NCI-H226 (cell line): ENCODE data around the gene KIAA1671.
"Not testable (repeated sequence)": the region's sequence is repeated elsewhere in the genome, so short reads cannot be mapped to it uniquely, and the experiment has no call there.

ENCODE experiments used
- DNase-seq: peaks from one replicate; pipeline ENCODE4 v3.0.0-alpha.2; 2015

The KIAA1671 gene

GRCh38 chr22:25207553-25208157 lies 255.1 kb downstream of the KIAA1671 start:
- DNase-seq, result no peak

DNA sequence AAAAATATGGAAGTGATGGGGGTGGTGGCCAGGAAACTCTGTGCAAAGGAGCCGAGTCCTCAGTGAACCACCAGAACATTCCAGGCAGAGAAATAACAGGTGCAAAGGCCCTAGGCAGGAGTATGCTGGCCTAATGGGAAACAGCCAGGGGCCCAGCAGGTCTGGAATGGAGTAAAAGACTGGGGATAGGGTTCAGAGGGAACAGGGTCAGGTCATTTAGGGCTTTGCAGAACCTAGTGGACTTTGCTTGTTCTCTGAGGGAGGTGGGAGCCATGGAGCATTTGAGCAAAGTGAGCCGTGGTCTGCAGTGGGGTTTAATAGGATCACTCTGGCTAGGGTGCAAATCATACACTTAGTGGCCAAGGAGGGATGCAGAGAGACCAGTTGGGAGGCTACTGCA lies 255.8 kb downstream of the KIAA1671 start:
- DNase-seq, result no peak

GRCh38 chr22:25208743-25209505 lies 256.4 kb downstream of the KIAA1671 start:
- no peak for DNase-seq

DNA sequence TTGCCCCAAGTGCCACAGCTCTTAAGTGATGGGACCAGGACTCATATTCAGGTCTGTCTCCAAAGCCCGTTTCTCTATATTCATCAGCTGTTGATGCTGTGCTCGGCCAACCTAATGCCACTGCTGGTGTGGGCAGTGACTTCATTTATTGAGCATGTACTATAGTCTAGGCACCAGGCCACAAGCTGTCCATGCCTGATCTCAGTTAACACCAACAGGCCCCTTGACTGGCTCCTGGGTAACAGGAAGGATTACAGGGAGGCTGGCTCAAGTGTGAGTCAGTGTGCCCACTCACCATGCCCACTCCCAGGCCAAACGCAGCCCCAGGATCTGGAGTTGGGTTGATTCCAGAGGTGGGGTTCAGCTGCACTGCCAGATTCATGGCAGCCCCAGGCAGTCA lies 258.3 kb downstream of the KIAA1671 start:
- no peak for DNase-seq

- no peak for DNase-seq
Measured at GRCh38 chr22:25212337-25212736, 259.8 kb downstream of the KIAA1671 start.

DNA sequence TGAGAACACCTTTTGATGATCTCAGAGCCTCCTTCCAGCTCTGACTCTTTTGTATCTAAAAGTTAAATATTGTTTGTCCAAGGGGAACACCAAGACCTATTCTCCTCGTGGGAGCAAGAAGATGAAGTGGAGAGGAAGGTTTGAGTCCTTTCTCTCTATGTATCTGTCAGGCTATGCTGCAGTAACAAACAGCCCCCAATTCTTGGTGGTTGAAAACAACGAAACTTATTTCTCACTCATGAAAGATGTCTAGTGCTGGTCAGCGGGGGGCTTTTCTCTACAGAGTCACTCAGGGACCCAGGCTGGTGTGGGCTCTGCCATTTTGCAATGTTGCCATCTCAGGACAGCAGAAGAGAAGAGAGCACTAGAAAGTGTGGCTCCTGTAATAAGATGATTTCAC lies 260.7 kb downstream of the KIAA1671 start:
- no peak for DNase-seq

DNA sequence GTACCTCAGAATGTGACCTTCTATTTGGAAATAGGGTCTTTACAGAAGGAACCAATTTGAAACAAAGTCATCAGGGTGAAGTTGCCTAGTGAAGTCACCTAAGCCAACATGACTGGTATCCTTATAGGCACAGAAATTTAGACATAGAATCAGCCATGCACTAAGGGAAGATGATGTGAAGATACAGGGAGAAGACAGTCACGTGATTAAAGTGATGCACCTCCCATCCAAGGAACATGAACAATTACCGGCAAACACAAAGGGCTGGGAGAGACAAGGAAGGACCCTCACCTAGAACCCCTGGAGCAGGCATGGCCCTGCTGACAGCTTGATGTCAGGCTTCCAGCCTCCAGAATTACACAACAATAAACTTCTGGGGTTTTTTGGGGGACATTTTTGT lies 263.7 kb downstream of the KIAA1671 start:
- DNase-seq, result no peak

DNA sequence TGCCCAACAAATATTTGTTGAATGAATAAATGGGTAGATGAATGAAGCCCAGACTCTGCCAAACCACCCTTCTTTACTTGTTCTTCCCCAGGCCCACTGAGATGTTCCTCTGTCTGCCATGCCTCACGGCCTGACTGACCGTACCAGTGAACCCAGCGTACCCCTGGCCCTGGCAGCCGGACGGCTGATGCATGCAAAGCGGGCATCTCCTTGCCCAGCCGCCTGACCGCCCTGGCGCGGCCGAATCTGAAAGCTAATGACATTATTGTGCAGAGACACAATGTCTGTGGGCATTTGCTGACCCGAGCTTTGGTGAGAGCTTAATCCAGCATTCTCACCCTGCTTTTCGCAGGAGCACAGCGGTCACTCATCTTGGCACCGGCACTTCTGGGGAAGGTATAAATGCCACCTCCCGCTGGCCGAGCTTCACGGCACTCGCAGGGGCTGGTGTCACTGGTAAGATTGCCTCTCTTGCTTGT lies 266.7 kb downstream of the KIAA1671 start, which contains the start of gene CRYBB2:
TSS of gene CRYBB2 (plus strand) at position 429 of the 479 bp plus-strand sequence. CDS start 1,791 bp downstream, outside the sequence.
- DNase-seq, result no peak

DNA sequence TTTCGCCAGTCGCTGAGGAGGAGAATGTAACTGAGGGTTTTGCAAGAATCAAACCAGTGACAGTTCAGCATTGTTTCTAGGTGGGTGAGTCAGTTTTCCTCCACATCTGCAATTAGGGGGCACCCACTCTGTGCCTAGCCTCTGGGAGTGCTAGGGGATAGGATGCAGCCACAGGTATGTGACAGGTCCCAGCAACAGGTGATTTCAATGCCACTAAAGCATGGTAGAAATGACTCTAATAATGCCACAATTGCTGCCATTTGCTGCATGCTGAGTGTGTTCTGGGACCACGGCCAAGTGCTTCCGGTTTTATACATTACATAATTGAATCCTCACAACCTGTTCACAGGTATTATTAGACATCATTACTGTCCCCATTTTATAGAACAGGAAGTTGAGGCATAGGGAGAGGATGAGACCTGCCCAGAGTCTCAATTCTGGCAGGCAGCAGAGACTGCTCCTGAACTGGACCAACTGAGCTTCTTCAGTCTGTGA lies 267.5 kb downstream of the KIAA1671 start:
- DNase-seq, result no peak

DNA sequence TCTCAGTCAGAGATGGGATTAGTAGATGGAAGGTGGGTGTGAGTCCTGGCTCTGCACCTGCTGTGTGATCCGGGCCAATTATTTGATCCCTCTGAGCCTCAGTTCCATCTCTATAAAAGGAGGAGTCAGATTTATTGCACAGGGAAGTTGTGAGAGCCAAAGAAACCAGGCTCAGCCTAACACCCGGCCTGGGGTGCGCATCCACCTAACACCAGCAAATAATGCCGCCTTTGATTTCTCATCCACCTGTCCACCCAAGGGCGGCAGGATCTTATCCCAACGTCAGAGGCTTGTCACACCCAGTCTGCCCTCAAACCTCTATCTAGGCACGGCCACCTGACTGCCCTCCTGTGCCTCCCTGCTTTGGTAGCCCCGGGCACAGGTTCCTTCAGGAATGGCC lies 269.3 kb downstream of the KIAA1671 start:
- no peak for DNase-seq

GRCh38 chr22:25223269-25223850 lies 270.8 kb downstream of the KIAA1671 start:
- no peak for DNase-seq

DNA sequence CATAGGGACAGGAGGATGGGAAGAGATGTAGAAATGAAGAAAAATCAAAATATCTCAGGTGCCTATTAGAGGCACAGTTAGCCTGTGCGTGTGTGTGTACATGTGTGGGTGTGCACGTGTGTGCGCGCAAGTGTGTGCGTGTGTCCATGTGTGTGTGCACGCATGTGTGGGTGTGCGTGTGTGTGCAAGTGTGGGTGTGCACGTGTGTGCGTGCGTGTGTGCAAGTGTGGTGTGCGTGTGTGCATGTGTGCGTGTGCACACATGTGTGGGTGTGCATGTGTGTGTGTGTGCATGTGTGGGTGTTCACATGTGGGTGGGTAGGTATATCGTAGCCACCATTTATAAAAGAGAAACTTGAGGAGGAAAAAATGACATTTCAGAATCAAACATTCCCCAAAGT lies 276.3 kb downstream of the KIAA1671 start:
- DNase-seq, result no peak

GRCh38 chr22:25230760-25231159 lies 278.2 kb downstream of the KIAA1671 start:
- DNase-seq, result not testable (repeated sequence)

DNA sequence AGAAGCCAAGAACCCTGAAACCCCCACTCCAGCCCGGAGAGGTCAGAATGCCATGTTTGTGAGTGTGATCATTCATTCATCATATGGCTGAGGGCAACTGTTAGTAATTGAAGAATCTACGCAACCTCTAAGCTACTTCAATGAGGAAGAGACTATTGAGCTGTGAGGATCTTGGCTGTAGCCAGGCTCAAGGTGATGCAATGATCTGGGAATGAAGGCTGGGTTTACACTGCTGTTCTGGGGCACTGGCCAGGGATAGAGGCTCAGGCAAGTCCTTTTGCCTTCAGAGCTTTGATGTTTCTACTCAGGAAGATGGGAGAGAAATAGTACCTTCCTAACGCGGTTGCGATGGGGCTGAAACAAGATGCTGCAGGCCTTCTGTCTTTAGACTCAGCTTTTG lies 279.8 kb downstream of the KIAA1671 start:
- no peak for DNase-seq

DNA sequence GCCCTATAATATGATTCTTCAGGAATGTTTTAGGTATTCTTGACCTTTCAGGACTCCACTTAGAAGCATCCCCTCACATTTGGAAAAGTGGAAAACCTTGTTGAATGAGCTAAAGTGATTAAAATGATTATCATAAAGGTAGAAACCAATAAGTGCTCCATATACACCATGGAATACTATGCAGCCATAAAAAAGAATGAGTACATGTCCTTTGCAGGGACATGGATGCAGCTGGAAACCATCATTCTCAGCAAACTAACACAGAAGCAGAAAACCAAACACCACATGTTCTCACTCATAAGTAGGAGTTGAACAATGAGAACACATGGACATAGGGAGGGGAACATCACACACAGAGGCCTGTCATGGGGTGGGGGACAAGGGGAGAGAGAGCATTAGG lies 281.2 kb downstream of the KIAA1671 start:
- not testable (repeated sequence) for DNase-seq

DNA sequence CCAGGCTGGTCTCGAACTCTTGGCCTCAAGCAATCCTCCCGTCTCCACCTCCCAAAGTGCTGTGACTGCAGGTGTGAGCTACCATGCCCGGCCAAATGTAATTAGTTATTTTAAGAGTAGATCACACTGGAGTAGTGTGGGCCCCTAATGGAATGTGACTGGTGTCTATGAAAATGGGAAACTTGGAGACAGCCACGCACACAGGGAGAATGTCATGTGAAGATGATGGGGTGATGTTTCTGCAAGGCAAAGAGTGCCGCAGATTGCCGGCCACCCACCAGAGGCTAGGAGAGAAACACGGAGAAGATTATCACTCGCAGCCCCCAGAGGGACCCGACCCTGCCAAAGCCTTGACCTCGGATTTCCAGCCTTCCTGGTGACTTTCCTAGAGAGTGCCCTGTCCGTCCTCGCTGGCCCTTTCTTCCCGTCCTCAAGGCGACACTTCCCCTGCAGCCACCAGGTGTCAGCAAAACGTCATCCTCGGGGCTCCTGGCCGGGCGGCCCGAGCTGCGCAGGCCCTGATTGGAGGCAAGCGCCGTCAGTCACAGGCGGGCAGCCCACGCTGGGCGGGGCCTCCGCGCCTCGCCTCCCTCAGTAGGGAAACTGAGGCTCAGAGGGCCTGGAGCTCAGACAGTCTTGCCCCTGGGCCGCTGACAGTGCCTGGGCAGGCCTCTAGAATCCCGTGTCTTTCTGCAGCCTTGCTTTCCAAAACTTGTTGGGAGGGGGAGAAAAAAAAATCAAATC lies 283.2 kb downstream of the KIAA1671 start:
- DNase-seq, result peak; percentile 43

- DNase-seq, result no peak
Measured at GRCh38 chr22:25236417-25236816, 283.9 kb downstream of the KIAA1671 start.

DNA sequence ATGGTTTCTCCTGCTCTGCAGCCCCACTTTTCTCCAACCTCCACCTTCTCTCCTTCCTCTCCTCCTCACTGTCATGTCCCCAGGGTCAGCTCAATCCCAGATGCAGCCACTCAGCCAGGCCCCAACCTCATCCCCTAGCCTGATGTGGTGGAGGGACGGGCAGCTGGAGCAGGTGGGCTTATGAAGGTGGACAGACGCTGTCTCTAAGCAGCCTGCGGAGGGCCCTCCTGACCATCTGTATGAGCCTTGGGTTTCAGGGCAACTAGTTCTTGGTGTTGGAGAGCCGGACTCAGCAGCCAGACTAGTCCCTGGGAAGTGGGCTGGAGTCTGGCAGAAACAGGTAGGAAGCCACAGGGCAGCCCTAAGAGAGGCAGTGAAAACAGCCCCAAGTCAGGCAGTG lies 285.0 kb downstream of the KIAA1671 start:
- DNase-seq, result no peak

- not testable (repeated sequence) for DNase-seq
Measured at GRCh38 chr22:25238058-25238457, 285.5 kb downstream of the KIAA1671 start.
